Peyer's patch (tissue), 4 donors: ENCODE data around the gene YAP1. TPM values are rescaled to one million over a fixed set of nuclear protein-coding genes. Genes with fewer than 3 reads are reported as not detected.

Experiments
- DNase-seq, 3 donors: peaks; one replicate each; pipeline ENCODE4 v3.0.0-alpha.2; 2017 to 2019
- H3K27ac ChIP-seq, 4 donors: fragments of 200-600 bp; sonication (generic); one replicate each; pipeline ENCODE4 v1.5.1; 2016 to 2019
- H3K27me3 ChIP-seq, 2 donors: fragments of 200-600 bp; sonication (generic); one replicate each; pipeline ENCODE4 v1.5.1; 2019
- H3K36me3 ChIP-seq, 3 donors: fragments of 200-600 bp; sonication (generic); one replicate each; pipeline ENCODE4 v1.5.1; 2016 to 2019
- H3K4me1 ChIP-seq, 4 donors: fragments of 200-600 bp; sonication (generic); one replicate each; pipeline ENCODE4 v1.5.1; 2016 to 2019
- H3K4me3 ChIP-seq, 4 donors: fragments of 200-600 bp; sonication (generic); 1 replicate in 3 of 4; 2 replicates in 1 of 4; pipeline ENCODE4 v1.5.1; 2016 to 2019; ENCODE audit warnings: mild to moderate bottlenecking in 1 of 4
- H3K9me3 ChIP-seq, 4 donors: fragments of 200-600 bp; sonication (generic); one replicate each; pipeline ENCODE4 v1.5.1; 2016 to 2019; ENCODE audit warnings: mild to moderate bottlenecking in 1 of 4
- POLR2A ChIP-seq, 2 donors: fragments of 450-650 bp; IDR thresholded peaks; one replicate each; pipeline ENCODE4 v1.5.1; 2017; ENCODE audit warnings: antibody characterized with exemption in 2 of 2, mild to moderate bottlenecking in 2 of 2, moderate library complexity in 2 of 2
- total RNA-seq, 4 donors: library from RNA; depleted of rRNA; stranded (reverse); fragments of >200 nt; gene quantifications; one replicate each; pipeline ENCODE4 v1.1.0, GENCODE V29; 2016
- TF ChIP-seq, protein P1 (sequence below), 6 experiments: fragments of 450-650 bp in 4 of 6; fragments of 200-600 bp in 2 of 6; sonication (generic) in 1 of 6; IDR thresholded peaks; one replicate each; pipeline ENCODE4 v1.5.1; 2017 to 2019; ENCODE audit warnings: antibody characterized with exemption in 6 of 6, mild to moderate bottlenecking in 3 of 6, moderate library complexity in 1 of 6

Gene YAP1
- total RNA-seq, 4 donors from 2014 or later: 99.8 to 163 (median 133) TPM

GRCh38 chr11:102201776-102202175 lies 91.5 kb downstream of the YAP1 start:
- Histone ChIP-seq H3K4me1 (no peaks in the 10 kb centered on the region), H3K4me3 (no peak overlapping the region), H3K9me3 (no peaks in the 10 kb centered on the region)

DNA sequence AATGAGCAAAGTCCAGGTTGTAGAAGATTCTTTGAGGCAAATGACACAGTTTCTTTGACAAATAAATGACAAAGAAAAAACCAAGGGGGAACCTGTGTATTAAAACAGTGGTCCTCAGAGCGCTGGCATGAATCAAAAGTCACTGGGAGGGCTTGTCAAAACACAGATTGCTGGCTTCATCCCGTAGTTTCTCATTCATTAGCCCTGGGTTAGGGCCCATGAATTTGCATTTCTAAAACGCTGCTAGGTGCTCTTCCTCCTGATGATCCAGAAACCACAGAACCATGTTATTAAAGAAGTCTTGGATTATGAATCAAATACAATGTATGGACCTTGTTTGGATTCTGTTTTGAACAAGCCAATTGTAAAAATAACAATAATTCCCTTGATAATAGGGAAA lies 92.7 kb downstream of the YAP1 start:
- no peaks in the 10 kb centered on the region for H3K4me1 ChIP-seq
- no peaks in the 10 kb centered on the region for H3K27me3 ChIP-seq
- DNase-seq: no peak
- no peak overlapping the region for H3K4me3 ChIP-seq
- no peak overlapping the region for H3K27ac ChIP-seq
- H3K36me3 ChIP-seq: peaks cover 0 to 9% (median 0%) of the 10 kb centered on the region in 3 donors
- H3K9me3 ChIP-seq: no peaks in the 10 kb centered on the region
- TF ChIP-seq POLR2A (IDR thresholded peaks at IDR 0.05): no peak
- TF ChIP-seq, protein P1, sequence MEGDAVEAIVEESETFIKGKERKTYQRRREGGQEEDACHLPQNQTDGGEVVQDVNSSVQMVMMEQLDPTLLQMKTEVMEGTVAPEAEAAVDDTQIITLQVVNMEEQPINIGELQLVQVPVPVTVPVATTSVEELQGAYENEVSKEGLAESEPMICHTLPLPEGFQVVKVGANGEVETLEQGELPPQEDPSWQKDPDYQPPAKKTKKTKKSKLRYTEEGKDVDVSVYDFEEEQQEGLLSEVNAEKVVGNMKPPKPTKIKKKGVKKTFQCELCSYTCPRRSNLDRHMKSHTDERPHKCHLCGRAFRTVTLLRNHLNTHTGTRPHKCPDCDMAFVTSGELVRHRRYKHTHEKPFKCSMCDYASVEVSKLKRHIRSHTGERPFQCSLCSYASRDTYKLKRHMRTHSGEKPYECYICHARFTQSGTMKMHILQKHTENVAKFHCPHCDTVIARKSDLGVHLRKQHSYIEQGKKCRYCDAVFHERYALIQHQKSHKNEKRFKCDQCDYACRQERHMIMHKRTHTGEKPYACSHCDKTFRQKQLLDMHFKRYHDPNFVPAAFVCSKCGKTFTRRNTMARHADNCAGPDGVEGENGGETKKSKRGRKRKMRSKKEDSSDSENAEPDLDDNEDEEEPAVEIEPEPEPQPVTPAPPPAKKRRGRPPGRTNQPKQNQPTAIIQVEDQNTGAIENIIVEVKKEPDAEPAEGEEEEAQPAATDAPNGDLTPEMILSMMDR (IDR thresholded peaks at IDR 0.05): no peak

More at GRCh38 chr11:102201776-102202175, 91.5 kb downstream of the YAP1 start:
- no peak overlapping the region for H3K27ac ChIP-seq
- peaks cover 0 to 9% (median 0%) of the 10 kb centered on the region in 3 donors for H3K36me3 ChIP-seq
- H3K27me3 ChIP-seq: no peaks in the 10 kb centered on the region
- no peak for DNase-seq
- TF ChIP-seq POLR2A (IDR thresholded peaks at IDR 0.05): no peak
- TF ChIP-seq, protein P1 (IDR thresholded peaks at IDR 0.05): no peak

DNA sequence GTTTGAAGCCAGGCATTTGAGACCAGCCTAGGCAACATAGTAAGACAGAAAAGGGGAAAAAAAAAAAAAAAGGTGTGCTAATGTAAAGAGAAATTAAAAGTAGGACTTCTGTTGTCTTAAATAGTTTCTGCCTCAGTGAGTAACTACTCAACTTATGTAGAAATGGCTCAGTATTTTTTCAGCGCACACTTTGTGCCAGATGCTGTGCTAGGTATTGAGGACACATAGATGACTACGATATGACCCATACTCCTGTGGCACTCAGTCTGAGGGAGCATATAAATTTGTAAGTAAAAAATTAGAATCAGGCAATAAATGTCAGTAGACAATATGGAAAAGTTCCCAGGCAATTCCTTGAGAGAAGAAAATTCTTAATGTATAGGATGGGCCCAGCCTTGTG lies 93.9 kb downstream of the YAP1 start:
- Histone ChIP-seq H3K4me1 (no peaks in the 10 kb centered on the region), H3K4me3 (no peak overlapping the region), H3K36me3 (peaks cover 0 to 9% (median 0%) of the 10 kb centered on the region in 3 donors), H3K9me3 (no peaks in the 10 kb centered on the region), H3K27ac (no peak overlapping the region), H3K27me3 (no peaks in the 10 kb centered on the region)
- no peak for DNase-seq
- TF ChIP-seq, protein P1 (IDR thresholded peaks at IDR 0.05): no peak
- TF ChIP-seq POLR2A (IDR thresholded peaks at IDR 0.05): no peak

DNA sequence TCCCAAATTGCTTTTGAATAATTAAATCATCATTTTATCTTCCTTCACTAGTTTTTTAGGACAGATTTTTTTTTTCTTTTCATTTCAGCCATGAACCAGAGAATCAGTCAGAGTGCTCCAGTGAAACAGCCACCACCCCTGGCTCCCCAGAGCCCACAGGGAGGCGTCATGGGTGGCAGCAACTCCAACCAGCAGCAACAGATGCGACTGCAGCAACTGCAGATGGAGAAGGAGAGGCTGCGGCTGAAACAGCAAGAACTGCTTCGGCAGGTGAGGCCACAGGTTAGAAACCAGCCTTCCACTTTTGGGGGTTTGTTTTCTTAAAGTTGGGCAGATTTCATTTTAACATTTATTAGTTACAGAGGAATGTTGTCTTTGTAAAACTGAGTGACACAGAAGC lies 95.6 kb downstream of the YAP1 start:
- Histone ChIP-seq H3K27me3 (no peaks in the 10 kb centered on the region), H3K4me1 (no peaks in the 10 kb centered on the region), H3K27ac (no peak overlapping the region), H3K4me3 (no peak overlapping the region), H3K36me3 (peaks cover 0 to 25% (median 0%) of the 10 kb centered on the region in 3 donors), H3K9me3 (no peaks in the 10 kb centered on the region)
- DNase-seq: no peak
- TF ChIP-seq, protein P1 (IDR thresholded peaks at IDR 0.05): no peak
- no peak for TF ChIP-seq POLR2A (IDR thresholded peaks at IDR 0.05)

- Histone ChIP-seq H3K27ac (no peak overlapping the region), H3K9me3 (no peaks in the 10 kb centered on the region), H3K4me3 (no peak overlapping the region), H3K36me3 (peaks cover 0 to 32% (median 0%) of the 10 kb centered on the region in 3 donors), H3K27me3 (no peaks in the 10 kb centered on the region), H3K4me1 (no peaks in the 10 kb centered on the region)
- TF ChIP-seq, protein P1 (IDR thresholded peaks at IDR 0.05): no peak
- no peak for TF ChIP-seq POLR2A (IDR thresholded peaks at IDR 0.05)
- DNase-seq: no peak
These were observed 98.6 kb downstream of the YAP1 start for GRCh38 chr11:102208835-102209234.

GRCh38 chr11:102214623-102215022 lies 104.4 kb downstream of the YAP1 start:
- Histone ChIP-seq H3K9me3 (no peaks in the 10 kb centered on the region), H3K36me3 (peaks cover 0 to 40% (median 0%) of the 10 kb centered on the region in 3 donors), H3K4me1 (no peaks in the 10 kb centered on the region), H3K27me3 (no peaks in the 10 kb centered on the region), H3K4me3 (no peak overlapping the region), H3K27ac (no peak overlapping the region)
- TF ChIP-seq, protein P1 (IDR thresholded peaks at IDR 0.05): no peak
- TF ChIP-seq POLR2A (IDR thresholded peaks at IDR 0.05): no peak
- no peak for DNase-seq
